Spleen (tissue), 11 donors: ENCODE measurements around the gene SNX8. TPM values are rescaled to one million over a fixed set of nuclear protein-coding genes. Genes with fewer than 3 reads are reported as not detected.
A peak's percentile ranks its signal among the peaks of the same experiment; 100 is the strongest.
"Not testable (repeated sequence)": the region's sequence is repeated elsewhere in the genome, so short reads cannot be mapped to it uniquely, and the experiment has no call there.

Experiments
- DNase-seq: peaks from one replicate; pipeline ENCODE4 v3.0.0-alpha.2; 2020
- H3K27ac ChIP-seq, 8 donors: fragments of 200-600 bp; sonication (generic) in 7 of 8; 1 replicate in 4 of 8; 2 replicates in 4 of 8; pipeline versions ENCODE4 v1.5.0 to v1.8.0; 2016 to 2021; ENCODE audit warnings: inconsistent platforms in 4 of 8, mild to moderate bottlenecking in 4 of 8, moderate library complexity in 1 of 8
- H3K27me3 ChIP-seq, 7 donors: fragments of 200-600 bp; sonication (generic) in 6 of 7; replicated peaks in 1 of 7; 1 replicate in 4 of 7; 2 replicates in 3 of 7; pipeline versions ENCODE4 v1.5.0 to v1.8.0; 2016 to 2021; ENCODE audit warnings: inconsistent platforms in 3 of 7, mild to moderate bottlenecking in 1 of 7
- H3K36me3 ChIP-seq, 6 donors: fragments of 200-600 bp; sonication (generic) in 5 of 6; 1 replicate in 4 of 6; 2 replicates in 2 of 6; pipeline versions ENCODE4 v1.5.0 to v1.8.0; 2016 to 2021; ENCODE audit warnings: inconsistent platforms in 2 of 6
- H3K4me1 ChIP-seq, 6 donors: fragments of 200-600 bp; sonication (generic) in 5 of 6; 1 replicate in 3 of 6; 2 replicates in 3 of 6; pipeline versions ENCODE4 v1.5.0 to v1.8.0; 2016 to 2021; ENCODE audit warnings: inconsistent platforms in 3 of 6
- H3K4me3 ChIP-seq, 8 donors: fragments of 200-600 bp; sonication (generic) in 7 of 8; 1 replicate in 4 of 8; 2 replicates in 4 of 8; pipeline versions ENCODE4 v1.5.0 to v1.8.0; 2016 to 2021; ENCODE audit warnings: inconsistent platforms in 4 of 8, mild to moderate bottlenecking in 4 of 8, moderate library complexity in 2 of 8
- H3K9me3 ChIP-seq, 8 donors: fragments of 200-600 bp; sonication (generic) in 7 of 8; 1 replicate in 4 of 8; 2 replicates in 4 of 8; pipeline versions ENCODE4 v1.5.0 to v1.8.0; 2016 to 2021; ENCODE audit warnings: inconsistent platforms in 4 of 8
- POLR2A ChIP-seq, 3 donors: fragments of 450-650 bp; IDR thresholded peaks; one replicate each; pipeline ENCODE4 v1.5.1; 2017; ENCODE audit warnings: antibody characterized with exemption in 3 of 3, mild to moderate bottlenecking in 1 of 3
- POLR2AphosphoS5 ChIP-seq, 3 donors: sonication (generic); formaldehyde crosslinking; IDR thresholded peaks; one replicate each; pipeline ENCODE4 v1.5.1; 2017; ENCODE audit warnings: antibody characterized with exemption in 3 of 3
- WGBS, 5 donors: extraction: QIAGEN DNeasy Blood & Tissue Kit in 3 of 5; methylation state at CpG; one replicate each; pipeline versions ENCODE4 v1.1.5 to v1.1.7; 2013 to 2018; 5-methylcytosine and 5-hydroxymethylcytosine counted together
- intact Hi-C: fragments of 100-400 bp; cut with DNase I; formaldehyde crosslinking; loops from one replicate; pipeline ENCODE4 v1.15.0; 2023; ENCODE audit warnings: low total_unique reads
- polyA plus RNA-seq, 3 donors: library from polyadenylated mRNA; stranded (reverse); fragments of 200-250 nt; gene quantifications; one replicate each; pipeline ENCODE4 v1.2.1, GENCODE V29; 2013
- total RNA-seq, 7 donors: library from RNA; depleted of rRNA in 3 of 7; stranded (reverse); fragments of >200 nt in 3 of 7; fragmentation: NEBNext Ultra II Directional in 4 of 7; extraction: Animal tissue kit (Norgen Biotek cat#: 25700) in 4 of 7; gene quantifications; one replicate each; pipeline versions ENCODE4 v1.1.0 to v1.2.1, GENCODE V29; 2016 to 2021
- TF ChIP-seq, protein P1 (sequence below), 11 experiments: fragments of 200-600 bp in 7 of 11; fragments of 450-650 bp in 4 of 11; sonication (generic) in 4 of 11; IDR thresholded peaks in 8 of 11; conservative IDR thresholded peaks in 3 of 11; 1 replicate in 7 of 11; 2 replicates in 4 of 11; pipeline versions ENCODE4 v1.4.0 to v1.8.0; 2016 to 2021; ENCODE audit warnings: antibody characterized with exemption in 11 of 11, inconsistent platforms in 4 of 11, mild to moderate bottlenecking in 1 of 11
- donor health status: healthy with polysubstance abuse.
- donor health status: DM: no; HTN: no; CAD: no; lungs with moderate emphysema.
- donor health status: DM: no; HTN: no; CAD: no.
- donor health status: Bipolar disorder and iron deficiency.
- donor health status: healthy.
- donor health status: DM: no; HTN: no; CAD: no.
- donor health status: DM: yes; HTN: yes; CAD: no.

Gene SNX8
- total and polyA plus RNA-seq, 10 donors = 48.8 to 196 (median 86.8) TPM

DNA sequence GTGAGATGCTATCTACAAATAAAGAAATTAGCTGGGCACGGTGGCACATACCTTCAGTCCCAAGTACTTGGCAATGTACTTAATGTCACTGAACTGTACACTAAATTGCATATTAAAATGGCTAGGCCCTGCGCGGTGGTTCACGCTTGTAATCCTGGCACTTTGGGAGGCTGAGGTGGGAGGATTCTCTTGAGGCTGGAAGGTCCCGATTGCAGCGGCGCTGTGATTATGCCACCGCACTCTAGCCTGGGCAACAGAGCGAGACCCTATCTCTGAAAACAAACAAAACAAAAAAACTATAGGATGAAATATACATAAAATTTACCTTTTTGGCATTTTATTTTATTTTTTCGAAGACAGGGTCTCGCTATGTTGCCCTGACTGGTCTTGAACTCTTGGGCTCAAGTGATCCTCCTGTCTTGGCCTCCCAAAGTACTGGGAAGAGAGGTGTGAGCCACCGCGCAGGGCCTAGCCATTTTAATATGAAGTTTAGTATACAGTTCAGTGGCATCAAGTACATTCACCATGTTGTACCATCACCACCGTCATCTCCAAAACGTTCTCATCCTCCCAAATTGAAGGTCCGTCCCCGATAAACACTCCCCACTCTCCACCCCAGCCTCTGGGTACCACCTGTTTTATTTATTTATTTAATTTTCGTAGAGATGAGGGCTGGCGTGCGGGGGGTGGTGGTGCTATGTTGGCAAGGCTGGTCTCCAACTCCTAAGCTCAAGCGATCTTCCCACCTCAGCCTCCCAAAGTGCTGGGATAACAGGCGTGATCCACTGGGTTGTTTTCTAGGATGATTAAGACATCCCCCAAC is 39.1 kb upstream of the SNX8 start:
- peaks cover 0 to 18% (median 0%) of the 10 kb centered on the region in 6 donors for H3K36me3 ChIP-seq
- TF ChIP-seq, protein P1, sequence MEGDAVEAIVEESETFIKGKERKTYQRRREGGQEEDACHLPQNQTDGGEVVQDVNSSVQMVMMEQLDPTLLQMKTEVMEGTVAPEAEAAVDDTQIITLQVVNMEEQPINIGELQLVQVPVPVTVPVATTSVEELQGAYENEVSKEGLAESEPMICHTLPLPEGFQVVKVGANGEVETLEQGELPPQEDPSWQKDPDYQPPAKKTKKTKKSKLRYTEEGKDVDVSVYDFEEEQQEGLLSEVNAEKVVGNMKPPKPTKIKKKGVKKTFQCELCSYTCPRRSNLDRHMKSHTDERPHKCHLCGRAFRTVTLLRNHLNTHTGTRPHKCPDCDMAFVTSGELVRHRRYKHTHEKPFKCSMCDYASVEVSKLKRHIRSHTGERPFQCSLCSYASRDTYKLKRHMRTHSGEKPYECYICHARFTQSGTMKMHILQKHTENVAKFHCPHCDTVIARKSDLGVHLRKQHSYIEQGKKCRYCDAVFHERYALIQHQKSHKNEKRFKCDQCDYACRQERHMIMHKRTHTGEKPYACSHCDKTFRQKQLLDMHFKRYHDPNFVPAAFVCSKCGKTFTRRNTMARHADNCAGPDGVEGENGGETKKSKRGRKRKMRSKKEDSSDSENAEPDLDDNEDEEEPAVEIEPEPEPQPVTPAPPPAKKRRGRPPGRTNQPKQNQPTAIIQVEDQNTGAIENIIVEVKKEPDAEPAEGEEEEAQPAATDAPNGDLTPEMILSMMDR (IDR thresholded peaks at IDR 0.05 in 8 of 11, conservative IDR thresholded peaks at IDR 0.05 in 3 of 11) = no peak
- TF ChIP-seq POLR2A (IDR thresholded peaks at IDR 0.05) = no peak
- no peak for TF ChIP-seq POLR2AphosphoS5 (IDR thresholded peaks at IDR 0.05)
- WGBS, 5 donors = 54 to 65% (median 57%) methylated on average over 22 of the region's 22 CpGs

DNA sequence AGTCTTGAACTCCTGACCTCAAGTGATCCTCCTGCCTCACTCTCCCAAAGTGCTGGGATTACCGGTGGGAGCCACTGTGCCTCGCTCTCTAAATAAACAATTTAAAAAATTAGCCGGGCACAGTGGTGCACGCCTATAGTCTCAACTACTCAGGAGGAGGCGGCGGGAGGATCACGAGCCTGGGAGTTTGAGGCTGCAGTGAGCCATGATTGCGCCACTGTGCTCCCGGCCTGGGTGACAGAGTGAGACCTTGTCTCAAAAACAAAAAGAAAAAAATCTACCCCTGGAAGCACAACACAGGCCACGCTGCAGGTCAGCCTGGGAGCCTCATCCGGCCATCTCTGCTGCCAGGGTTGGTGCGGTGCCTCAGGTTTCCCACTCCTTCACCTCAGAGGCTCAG is 36.6 kb upstream of the SNX8 start:
- Histone ChIP-seq H3K27me3 (no peaks in the 10 kb centered on the region), H3K36me3 (no peaks in the 10 kb centered on the region), H3K27ac (no peak overlapping the region), H3K4me3 (no peak overlapping the region), H3K4me1 (peaks cover 9 to 37% (median 25%) of the 10 kb centered on the region in 6 donors), H3K9me3 (no peaks in the 10 kb centered on the region)
- DNase-seq = no peak
- no peak for TF ChIP-seq POLR2A (IDR thresholded peaks at IDR 0.05)
- TF ChIP-seq POLR2AphosphoS5 (IDR thresholded peaks at IDR 0.05) = no peak
- TF ChIP-seq, protein P1 (IDR thresholded peaks at IDR 0.05 in 8 of 11, conservative IDR thresholded peaks at IDR 0.05 in 3 of 11) = no peak
- 82 to 99% (median 86%) methylated on average over 12 of the region's 12 CpGs for WGBS, 5 donors
- intact Hi-C loops = loop anchor here (5.0 kb wide), 1 partner anchor 109 kb away; the partner anchor contains the start of genes MRM2 and NUDT1

More for the DNA sequence above, 39.1 kb upstream of the SNX8 start:
- peak overlapping the region; percentile 96 to 100 (median 100) for H3K27ac ChIP-seq
- DNase-seq = no peak
- peaks cover 23 to 50% (median 43%) of the 10 kb centered on the region in 6 donors for H3K4me1 ChIP-seq
- H3K4me3 ChIP-seq = peak overlapping the region; percentile 86 to 100 (median 98)
- no peaks in the 10 kb centered on the region for H3K27me3 ChIP-seq
- H3K9me3 ChIP-seq = no peaks in the 10 kb centered on the region
- intact Hi-C loops = loop anchor here (5.0 kb wide), 1 partner anchor 111 kb away; the partner anchor contains the start of genes MRM2 and NUDT1

DNA sequence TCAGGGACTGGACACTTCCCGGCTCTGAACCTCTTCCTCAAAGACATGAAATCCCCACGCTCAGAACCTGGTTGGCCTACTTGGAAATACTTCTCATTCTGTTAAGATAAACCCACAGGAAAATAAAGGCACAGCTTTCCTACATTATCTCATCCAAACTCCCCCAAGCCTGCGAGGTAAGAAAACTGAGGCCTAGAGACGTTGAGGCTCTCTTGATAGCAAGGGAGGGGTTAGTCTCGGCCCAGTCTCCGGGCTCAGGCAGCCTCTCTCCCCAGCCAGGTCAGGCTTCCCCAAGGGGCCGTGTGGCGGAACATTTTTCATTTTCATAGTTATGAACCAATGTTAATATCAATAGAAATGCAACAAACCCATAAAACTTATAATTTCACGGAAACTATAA is 35.8 kb upstream of the SNX8 start:
- intact Hi-C loops = loop anchor here (5.0 kb wide), 1 partner anchor 108 kb away; the partner anchor contains the start of genes MRM2 and NUDT1
- 90 to 96% (median 93%) methylated on average over 9 of the region's 9 CpGs for whole genome bisulfite sequencing, 5 donors
- DNase-seq = no peak
- H3K4me3 ChIP-seq = no peak overlapping the region
- no peaks in the 10 kb centered on the region for H3K27me3 ChIP-seq
- TF ChIP-seq POLR2A (IDR thresholded peaks at IDR 0.05) (no peak), POLR2AphosphoS5 (IDR thresholded peaks at IDR 0.05) (no peak)
- TF ChIP-seq, protein P1 (IDR thresholded peaks at IDR 0.05 in 8 of 11, conservative IDR thresholded peaks at IDR 0.05 in 3 of 11) = no peak
- no peak overlapping the region for H3K27ac ChIP-seq
- no peaks in the 10 kb centered on the region for H3K36me3 ChIP-seq
- peaks cover 8 to 29% (median 19%) of the 10 kb centered on the region in 6 donors for H3K4me1 ChIP-seq
- no peaks in the 10 kb centered on the region for H3K9me3 ChIP-seq

DNA sequence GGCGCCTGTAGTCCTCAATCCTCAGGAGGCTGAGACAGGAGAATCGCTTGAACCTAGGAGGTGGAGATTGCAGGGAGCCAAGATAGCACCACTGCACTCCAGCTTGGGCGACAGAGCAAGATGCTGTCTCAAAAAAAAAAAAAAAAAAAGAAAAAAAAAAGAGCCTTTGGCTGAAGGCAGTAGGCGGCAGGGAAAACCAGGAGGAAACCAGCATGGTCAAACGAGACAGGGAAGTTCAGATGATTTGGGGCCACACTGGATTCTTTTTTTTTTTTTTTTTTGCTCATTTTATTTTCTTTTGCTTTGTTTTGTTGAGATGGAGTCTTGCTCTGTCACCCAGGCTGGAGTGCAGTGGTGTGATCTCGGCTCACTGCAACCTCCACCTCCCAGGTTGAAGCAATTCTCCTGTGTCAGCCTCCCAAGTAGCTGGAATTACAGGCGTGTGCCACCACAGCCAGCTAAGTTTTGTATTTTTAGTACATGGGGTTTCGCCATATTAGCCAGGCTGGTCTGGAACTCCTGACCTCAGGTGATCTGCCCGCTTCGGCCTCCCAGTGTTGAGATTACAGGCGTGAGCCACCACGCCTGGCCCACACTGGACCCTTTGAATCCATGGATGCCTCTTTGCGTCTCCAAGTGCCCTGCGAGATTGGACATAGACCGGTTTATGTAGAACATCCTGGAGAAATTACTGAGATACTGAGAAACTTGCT is 33.3 kb upstream of the SNX8 start:
- intact Hi-C loops = loop anchor here (5.0 kb wide), 1 partner anchor 770 kb away; no protein-coding TSS in a partner anchor
- not testable (repeated sequence) for DNase-seq, H3K9me3 ChIP-seq, H3K27me3 ChIP-seq, H3K36me3 ChIP-seq
- Histone ChIP-seq H3K4me1 (peaks cover 0 to 15% (median 8%) of the 10 kb centered on the region in 6 donors), H3K27ac (peak overlapping the region in 6 of 8 donors; percentile 39 to 80 (median 72)), H3K4me3 (peak overlapping the region in 1 of 8 donors; percentile 23)
- 75 to 86% (median 80%) methylated on average over 15 of the region's 15 CpGs for WGBS, 5 donors
